ENCODE data around the gene UGT1A10. TPM values are rescaled to one million over a fixed set of nuclear protein-coding genes. Genes with fewer than 3 reads are reported as not detected.

Gene UGT1A10
- total RNA-seq, 4 donors from 2014 or later, result not detected

DNA sequence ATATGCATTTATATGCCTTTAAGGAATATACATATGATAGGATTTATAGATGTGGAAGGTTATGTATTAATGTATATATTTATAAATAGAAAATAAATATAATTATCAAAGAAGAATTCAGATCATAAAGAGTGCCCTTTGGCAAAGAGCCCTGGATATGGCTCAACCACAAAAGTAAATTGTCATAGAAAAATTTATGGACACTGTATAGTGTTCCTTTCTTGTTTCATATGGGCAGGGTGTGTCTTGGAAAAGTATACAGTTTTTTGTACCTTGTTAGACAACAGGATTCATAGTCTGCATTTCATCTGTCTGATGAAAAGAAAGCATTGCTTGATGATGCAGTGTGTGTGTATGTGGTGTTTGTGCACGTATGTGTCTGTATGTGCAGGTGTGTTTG lies 48.4 kb downstream of the UGT1A10 start:
- no peak for ATAC-seq (ENCODE audit: low FRiP score)
- TF ChIP-seq, protein P1, sequence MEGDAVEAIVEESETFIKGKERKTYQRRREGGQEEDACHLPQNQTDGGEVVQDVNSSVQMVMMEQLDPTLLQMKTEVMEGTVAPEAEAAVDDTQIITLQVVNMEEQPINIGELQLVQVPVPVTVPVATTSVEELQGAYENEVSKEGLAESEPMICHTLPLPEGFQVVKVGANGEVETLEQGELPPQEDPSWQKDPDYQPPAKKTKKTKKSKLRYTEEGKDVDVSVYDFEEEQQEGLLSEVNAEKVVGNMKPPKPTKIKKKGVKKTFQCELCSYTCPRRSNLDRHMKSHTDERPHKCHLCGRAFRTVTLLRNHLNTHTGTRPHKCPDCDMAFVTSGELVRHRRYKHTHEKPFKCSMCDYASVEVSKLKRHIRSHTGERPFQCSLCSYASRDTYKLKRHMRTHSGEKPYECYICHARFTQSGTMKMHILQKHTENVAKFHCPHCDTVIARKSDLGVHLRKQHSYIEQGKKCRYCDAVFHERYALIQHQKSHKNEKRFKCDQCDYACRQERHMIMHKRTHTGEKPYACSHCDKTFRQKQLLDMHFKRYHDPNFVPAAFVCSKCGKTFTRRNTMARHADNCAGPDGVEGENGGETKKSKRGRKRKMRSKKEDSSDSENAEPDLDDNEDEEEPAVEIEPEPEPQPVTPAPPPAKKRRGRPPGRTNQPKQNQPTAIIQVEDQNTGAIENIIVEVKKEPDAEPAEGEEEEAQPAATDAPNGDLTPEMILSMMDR (IDR thresholded peaks at IDR 0.05), result no peak
- no peak for DNase-seq (ENCODE audit: low spot score)

DNA sequence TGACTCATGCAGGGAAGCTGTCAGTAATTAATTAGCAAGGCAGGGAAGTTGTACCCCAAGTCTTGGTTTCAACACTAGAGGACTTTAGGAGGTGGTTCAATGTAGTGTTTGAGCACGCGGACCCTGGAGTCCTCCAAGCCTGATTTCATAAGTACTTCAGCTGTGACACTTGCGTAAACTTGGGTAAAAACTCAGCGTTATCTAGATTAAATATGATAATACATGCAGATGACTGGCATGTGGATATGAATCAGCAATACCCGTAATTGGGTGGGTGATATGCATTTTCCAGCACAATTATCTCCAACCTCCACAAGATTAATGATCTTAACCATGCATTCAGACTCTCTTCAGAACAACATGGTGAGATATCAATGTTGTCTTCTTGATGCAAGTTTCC lies 50.7 kb downstream of the UGT1A10 start:
- ATAC-seq (ENCODE audit: low FRiP score), result no peak
- TF ChIP-seq, protein P1 (IDR thresholded peaks at IDR 0.05), result no peak
- DNase-seq (ENCODE audit: low spot score), result no peak

DNA sequence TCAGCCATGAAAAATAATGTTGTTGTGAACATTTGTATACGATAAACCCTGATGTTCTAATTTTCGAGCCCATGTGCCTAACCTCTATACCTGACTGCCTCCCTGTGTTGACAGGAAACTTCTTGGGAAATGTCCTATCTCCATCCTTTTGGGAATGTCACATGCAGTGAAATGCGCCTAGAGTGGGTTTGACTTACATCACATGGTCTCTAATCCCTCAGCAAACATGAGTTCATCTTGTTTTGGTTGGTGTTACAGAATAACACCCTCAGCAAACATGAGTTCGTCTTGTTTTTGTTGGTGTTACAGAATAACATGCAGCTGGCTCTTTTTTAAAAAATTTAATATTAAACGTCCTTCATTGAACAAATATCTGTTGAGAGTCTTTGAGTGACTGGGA lies 52.1 kb downstream of the UGT1A10 start:
- TF ChIP-seq, protein P1 (IDR thresholded peaks at IDR 0.05), result no peak
- ATAC-seq (ENCODE audit: low FRiP score), result no peak

DNA sequence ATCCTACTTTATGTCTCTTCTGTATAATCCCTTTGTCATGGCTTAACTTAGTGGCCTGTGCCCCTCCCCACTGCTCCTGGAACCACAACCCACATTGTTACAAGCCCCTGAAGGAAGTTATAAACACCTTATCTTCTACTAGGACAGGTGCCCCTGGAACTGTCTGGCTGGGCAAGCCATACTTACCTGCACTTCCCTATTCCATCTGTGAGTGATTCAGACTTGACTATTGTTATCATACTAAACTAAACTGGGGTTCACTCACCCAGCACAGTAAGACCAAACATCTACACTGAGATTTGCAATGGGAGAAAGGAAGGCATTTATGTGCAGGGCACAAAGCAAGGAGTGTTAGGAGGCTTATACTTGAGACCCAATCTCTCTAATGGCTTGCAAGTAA lies 52.8 kb downstream of the UGT1A10 start:
- DNase-seq (ENCODE audit: low spot score) (no peak), ATAC-seq (ENCODE audit: low FRiP score) (no peak)
- TF ChIP-seq, protein P1 (IDR thresholded peaks at IDR 0.05), result no peak

More for the DNA sequence above, 52.1 kb downstream of the UGT1A10 start:
- DNase-seq (ENCODE audit: low spot score), result no peak

DNA sequence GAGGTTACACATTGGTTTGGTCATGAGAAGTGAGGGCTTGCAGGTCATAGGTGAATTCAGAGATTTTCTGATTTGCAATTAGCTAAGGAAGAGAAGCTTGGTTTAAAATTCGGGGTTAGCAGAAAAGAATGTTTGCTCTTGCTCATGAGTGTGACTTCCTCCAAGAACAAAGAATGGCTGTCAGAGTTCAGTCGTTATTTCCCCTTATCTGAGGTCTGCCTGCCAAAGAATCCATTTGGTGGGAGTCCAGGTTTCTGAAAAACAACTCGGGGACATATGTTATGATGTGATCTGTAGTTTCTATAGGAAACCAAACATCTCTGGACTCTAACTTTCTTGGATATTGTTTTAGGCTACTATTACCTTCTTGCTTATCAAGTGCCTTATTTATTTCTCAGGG lies 53.3 kb downstream of the UGT1A10 start:
- TF ChIP-seq, protein P1 (IDR thresholded peaks at IDR 0.05), result no peak
- DNase-seq (ENCODE audit: low spot score) (no peak), ATAC-seq (ENCODE audit: low FRiP score) (no peak)

DNA sequence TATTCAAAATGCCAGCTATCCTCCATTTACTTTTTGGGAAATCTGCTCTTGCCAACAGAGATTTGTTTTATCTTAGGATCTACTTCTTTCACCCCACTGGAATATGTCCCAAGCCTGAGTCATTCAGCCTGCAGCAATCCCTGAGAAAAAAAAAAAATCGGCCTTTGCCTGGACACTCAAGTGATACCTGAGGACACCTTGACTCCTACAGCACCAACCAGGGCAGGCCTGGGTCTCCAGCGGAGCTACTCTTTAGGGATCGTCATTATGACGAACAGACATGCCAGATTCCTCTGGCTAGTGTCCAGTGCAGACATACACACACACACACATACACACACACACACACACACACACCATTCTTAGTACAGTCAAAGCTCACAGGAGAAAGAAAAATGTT lies 54.2 kb downstream of the UGT1A10 start:
- TF ChIP-seq, protein P1 (IDR thresholded peaks at IDR 0.05), result no peak
- ATAC-seq (ENCODE audit: low FRiP score) (no peak), DNase-seq (ENCODE audit: low spot score) (no peak)

DNA sequence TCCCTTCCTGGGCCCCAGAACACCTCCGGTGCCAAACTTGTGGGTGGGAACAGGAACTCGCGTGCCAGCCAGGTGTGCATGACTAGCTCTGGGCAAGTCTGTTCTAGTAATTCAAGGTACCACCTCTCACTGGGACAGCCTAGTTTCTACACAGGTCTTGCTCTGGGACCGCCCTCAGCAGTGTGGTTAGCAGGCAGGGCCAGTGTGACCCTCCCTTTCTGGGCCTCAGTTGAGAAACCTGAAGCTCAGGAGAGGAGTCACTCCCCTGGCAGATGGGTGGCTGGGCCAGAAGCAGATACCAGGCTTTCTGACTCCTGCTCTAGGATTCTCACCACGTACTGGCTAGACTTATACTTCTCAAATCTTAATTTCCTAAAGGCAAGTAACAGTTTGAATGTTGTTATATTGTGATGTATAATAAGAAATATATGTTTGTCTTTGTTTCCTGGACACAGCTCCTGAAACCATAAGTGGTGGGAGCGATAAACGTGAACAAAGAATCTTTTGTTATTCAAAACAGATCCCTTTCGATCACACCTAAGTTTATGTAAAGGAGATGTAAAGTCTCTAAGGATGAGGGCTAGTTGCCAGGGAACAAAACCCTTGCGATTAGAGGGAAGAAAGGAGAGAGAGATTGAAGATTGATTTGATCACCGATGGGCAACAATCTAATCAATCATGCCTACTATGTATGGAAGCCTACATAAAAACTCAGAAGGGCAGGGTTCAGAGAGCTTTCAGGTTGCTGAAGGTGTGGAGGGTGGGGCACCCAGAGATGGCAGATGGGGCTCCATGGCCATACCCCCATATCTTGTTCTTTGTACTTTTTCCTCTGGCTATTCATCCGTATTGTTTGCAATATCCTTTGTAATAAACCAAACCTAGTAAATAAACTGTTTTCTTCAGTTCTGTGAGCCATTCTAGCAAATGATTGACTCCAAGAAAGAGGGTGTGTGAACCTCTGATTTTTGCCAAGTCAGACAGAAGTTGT lies 55.5 kb downstream of the UGT1A10 start:
- ATAC-seq (ENCODE audit: low FRiP score), result no peak
- no peak for DNase-seq (ENCODE audit: low spot score)
- TF ChIP-seq, protein P1 (IDR thresholded peaks at IDR 0.05), result no peak

Data from omental fat pad (tissue), 4 donors.